Measurements from ENCODE around the gene SHISA9.

SHISA9 gene

DNA sequence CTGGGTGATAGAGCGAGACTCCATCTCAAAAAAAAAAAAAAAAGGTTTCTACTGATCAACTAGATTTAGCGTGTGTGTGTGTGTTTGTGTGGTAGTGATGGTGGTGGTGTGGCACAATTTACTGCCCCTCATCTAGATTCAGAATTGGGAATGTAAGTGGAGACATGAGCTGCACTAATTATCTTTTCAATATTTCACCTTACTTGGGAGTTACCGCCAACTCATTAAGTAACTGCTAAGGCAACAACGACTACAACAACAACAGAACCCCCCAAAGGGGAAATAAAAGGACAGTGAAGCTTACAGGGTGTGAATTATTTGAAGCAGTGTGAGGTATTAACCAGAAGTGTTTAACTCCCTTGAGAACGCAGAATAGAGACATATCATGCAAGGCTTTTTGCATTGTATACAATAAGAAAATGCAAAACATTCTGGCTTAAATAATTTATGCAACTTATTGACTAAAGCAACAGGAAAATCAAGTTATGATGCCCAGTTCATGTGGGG lies 180.5 kb downstream of the SHISA9 start:
- Histone ChIP-seq H3K4me2 (no peak overlapping the region), H3K36me3 (no peaks in the 10 kb centered on the region), H3K27me3 (no peaks in the 10 kb centered on the region), H3K27ac (no peak overlapping the region), H3K4me1 (peaks cover 6% of the 10 kb centered on the region; the same call in 1 of the 2 replicates), H4K20me1 (no peaks in the 10 kb centered on the region), H3K9ac (no peak overlapping the region), H3K4me3 (no peak overlapping the region), H3K9me3 (no peaks in the 10 kb centered on the region)
- TF ChIP-seq Cebpa-rat (IDR thresholded peaks at IDR 0.05), result no peak

DNA sequence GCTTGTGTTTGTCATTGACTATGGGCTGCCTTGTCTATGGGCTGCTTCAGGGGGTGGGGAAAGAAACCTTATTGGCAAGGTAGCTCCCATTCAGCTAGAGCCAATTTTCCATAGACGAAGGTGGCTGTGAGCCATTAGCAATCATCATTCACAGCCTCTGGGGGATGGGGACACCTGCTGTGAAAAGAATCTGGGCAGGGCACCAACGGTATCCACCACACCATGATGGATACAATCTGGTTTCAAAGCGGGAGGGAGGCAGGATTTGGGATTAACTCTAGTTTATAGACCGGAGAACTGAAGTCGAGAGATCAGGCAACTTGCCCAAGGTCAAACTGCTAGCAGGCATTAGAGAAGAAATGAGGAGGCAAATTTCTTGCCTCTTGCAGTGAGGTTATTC lies 182.3 kb downstream of the SHISA9 start:
- no peak overlapping the region for H3K9ac ChIP-seq
- no peaks in the 10 kb centered on the region for H3K27me3 ChIP-seq
- no peaks in the 10 kb centered on the region for H3K36me3 ChIP-seq
- H3K4me2 ChIP-seq, result no peak overlapping the region
- H3K4me3 ChIP-seq, result no peak overlapping the region
- H3K27ac ChIP-seq, result no peak overlapping the region
- H3K4me1 ChIP-seq, result no peaks in the 10 kb centered on the region
- TF ChIP-seq Cebpa-rat (IDR thresholded peaks at IDR 0.05), result no peak
- H3K9me3 ChIP-seq, result no peaks in the 10 kb centered on the region
- no peaks in the 10 kb centered on the region for H4K20me1 ChIP-seq

DNA sequence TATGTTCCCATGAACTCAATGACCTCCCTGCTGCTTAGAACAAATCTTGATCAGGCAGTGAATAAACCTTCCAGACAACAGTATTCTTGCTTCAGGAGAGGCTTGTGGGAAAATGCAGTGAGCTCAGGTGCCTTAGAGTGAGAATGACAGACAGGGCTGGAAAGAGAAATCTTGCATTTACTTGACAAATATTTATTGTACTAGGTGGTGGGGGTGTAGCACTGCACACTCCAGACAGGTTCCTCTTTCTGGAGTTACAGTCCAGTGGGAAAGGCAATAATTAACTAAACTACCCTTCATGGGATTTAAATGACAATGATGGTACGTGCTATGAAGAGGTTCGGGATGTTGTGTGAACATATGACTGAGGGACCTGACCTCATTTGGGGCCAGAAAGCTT lies 182.9 kb downstream of the SHISA9 start:
- Histone ChIP-seq H3K4me3 (no peak overlapping the region), H3K4me1 (no peaks in the 10 kb centered on the region)

DNA sequence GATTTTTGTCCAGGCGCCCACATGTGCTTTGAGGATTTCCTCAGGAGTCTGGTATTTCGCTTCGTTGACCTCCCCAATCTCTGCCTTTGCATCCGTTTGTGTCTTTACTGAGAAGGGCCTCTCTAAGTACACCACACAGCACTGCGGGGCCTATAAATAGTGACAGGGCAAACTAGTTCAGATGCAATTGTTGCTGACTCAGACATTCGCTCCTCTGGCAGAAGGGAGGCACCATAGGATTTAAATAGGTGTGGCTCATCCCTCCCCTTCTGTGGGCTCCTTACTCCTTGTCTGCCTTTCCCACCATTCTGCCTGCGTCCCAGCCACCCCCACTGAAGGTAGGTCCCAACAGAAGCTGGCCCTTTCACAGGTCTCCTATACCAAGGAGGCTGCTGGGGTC lies 192.3 kb downstream of the SHISA9 start:
- Histone ChIP-seq H4K20me1 (no peaks in the 10 kb centered on the region), H3K4me2 (no peak overlapping the region), H3K9ac (no peak overlapping the region), H3K4me3 (no peak overlapping the region), H3K36me3 (no peaks in the 10 kb centered on the region), H3K4me1 (no peaks in the 10 kb centered on the region), H3K27me3 (no peaks in the 10 kb centered on the region), H3K9me3 (peaks cover 26% of the 10 kb centered on the region), H3K27ac (no peak overlapping the region)
- no peak for TF ChIP-seq Cebpa-rat (IDR thresholded peaks at IDR 0.05)

More for the DNA sequence above, 182.9 kb downstream of the SHISA9 start:
- Histone ChIP-seq H3K36me3 (no peaks in the 10 kb centered on the region), H3K9ac (no peak overlapping the region), H4K20me1 (no peaks in the 10 kb centered on the region), H3K27me3 (no peaks in the 10 kb centered on the region), H3K4me2 (no peak overlapping the region), H3K27ac (no peak overlapping the region), H3K9me3 (no peaks in the 10 kb centered on the region)
- no peak for TF ChIP-seq Cebpa-rat (IDR thresholded peaks at IDR 0.05)

DNA sequence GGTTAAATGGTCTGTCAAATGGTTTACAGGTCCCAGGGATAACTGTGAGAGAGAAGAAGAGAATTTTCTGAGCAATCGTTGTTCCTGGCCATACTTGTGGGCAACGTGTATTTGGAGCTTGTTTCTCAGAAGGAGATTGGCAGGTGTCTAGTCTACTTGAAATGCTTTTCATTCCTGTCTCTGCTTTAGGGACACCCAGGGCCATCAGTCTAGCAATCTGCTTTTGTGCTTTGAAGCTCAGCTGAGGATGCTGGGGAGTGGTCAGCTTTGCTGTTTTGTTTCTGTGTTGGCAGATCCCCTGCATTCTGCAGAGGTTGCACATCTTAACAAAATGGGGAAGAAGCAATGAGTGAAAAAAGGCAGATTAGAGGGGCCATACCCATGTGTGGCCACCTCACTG lies 193.7 kb downstream of the SHISA9 start:
- H3K4me1 ChIP-seq, result no peaks in the 10 kb centered on the region
- no peak overlapping the region for H3K4me3 ChIP-seq
- peaks cover 22% of the 10 kb centered on the region for H3K9me3 ChIP-seq
- TF ChIP-seq Cebpa-rat (IDR thresholded peaks at IDR 0.05), result no peak
- H3K9ac ChIP-seq, result no peak overlapping the region
- no peaks in the 10 kb centered on the region for H4K20me1 ChIP-seq
- no peaks in the 10 kb centered on the region for H3K36me3 ChIP-seq
- H3K27me3 ChIP-seq, result no peaks in the 10 kb centered on the region
- H3K4me2 ChIP-seq, result no peak overlapping the region
- H3K27ac ChIP-seq, result no peak overlapping the region

DNA sequence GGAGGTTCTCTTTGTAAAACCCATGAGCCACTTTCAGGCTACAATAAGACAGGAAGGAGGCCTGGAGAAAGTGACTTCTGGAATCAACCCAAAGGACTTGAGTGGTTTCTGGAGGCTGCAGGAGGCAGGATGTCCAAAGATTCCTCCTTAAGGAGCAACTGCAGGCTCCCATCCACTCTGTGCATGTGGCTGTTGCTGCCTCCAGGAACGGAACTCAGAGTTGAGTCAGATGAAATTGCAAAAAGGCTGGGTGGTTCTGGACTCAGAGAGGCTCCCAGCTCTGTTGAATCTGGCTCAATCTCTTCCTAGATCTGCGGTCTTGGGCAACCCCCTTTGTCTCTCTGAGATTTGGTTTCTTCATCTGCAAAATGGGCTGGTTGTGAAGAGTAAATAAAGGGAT lies 197.1 kb downstream of the SHISA9 start:
- H3K4me3 ChIP-seq, result no peak overlapping the region
- H3K4me1 ChIP-seq, result no peaks in the 10 kb centered on the region

DNA sequence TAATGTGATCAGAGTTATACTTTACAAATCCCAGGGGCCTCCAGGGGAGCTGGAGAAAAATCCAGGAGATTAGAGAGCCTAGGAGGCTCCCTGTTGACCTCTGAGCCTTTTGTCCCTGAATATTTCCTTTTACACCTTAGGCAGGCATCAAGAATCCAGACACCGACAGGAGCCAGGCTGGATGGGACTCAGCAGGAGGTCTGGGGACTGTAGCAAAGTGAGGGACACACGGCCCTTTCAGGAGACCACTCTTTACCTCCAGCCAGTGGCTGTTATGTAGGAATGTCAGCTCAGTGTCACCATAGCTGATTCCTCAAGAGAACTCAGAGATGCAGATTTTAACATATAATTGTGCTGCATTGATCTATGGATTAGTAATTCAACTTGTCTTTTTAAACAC lies 198.4 kb downstream of the SHISA9 start:
- Histone ChIP-seq H3K36me3 (no peaks in the 10 kb centered on the region), H3K4me1 (no peaks in the 10 kb centered on the region), H3K9ac (no peak overlapping the region), H4K20me1 (no peaks in the 10 kb centered on the region), H3K9me3 (peaks cover 11% of the 10 kb centered on the region), H3K4me2 (no peak overlapping the region), H3K27me3 (no peaks in the 10 kb centered on the region), H3K4me3 (no peak overlapping the region), H3K27ac (no peak overlapping the region)
- TF ChIP-seq Cebpa-rat (IDR thresholded peaks at IDR 0.05), result no peak

More for the DNA sequence above, 197.1 kb downstream of the SHISA9 start:
- H3K27ac ChIP-seq, result no peak overlapping the region
- no peaks in the 10 kb centered on the region for H3K9me3 ChIP-seq
- H3K9ac ChIP-seq, result no peak overlapping the region
- TF ChIP-seq Cebpa-rat (IDR thresholded peaks at IDR 0.05), result no peak
- no peaks in the 10 kb centered on the region for H3K27me3 ChIP-seq
- H3K36me3 ChIP-seq, result no peaks in the 10 kb centered on the region
- no peak overlapping the region for H3K4me2 ChIP-seq
- no peaks in the 10 kb centered on the region for H4K20me1 ChIP-seq

DNA sequence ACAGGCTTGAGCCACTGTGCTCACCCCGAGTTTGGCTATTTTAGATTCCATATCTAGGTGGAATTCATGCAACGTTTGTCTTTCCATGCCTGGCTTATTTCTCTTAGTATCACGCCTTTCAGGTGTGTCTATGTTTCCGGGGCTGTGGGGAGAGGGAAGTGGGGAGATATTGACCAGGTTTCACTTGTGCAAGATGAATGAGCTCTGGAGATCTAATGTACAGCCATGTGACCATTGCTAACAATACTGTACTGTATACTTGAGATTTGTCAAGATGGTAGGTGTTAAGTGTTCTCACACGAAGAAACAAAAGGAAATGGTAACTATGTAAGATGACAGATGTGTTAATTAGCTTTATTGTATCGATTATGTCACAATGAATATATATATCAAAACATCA lies 199.6 kb downstream of the SHISA9 start:
- H3K4me2 ChIP-seq, result no peak overlapping the region
- no peaks in the 10 kb centered on the region for H4K20me1 ChIP-seq
- H3K36me3 ChIP-seq, result no peaks in the 10 kb centered on the region
- no peak for TF ChIP-seq Cebpa-rat (IDR thresholded peaks at IDR 0.05)
- no peaks in the 10 kb centered on the region for H3K4me1 ChIP-seq
- no peak overlapping the region for H3K9ac ChIP-seq
- peaks cover 11% of the 10 kb centered on the region for H3K9me3 ChIP-seq
- no peaks in the 10 kb centered on the region for H3K27me3 ChIP-seq
- no peak overlapping the region for H3K4me3 ChIP-seq
- H3K27ac ChIP-seq, result no peak overlapping the region

DNA sequence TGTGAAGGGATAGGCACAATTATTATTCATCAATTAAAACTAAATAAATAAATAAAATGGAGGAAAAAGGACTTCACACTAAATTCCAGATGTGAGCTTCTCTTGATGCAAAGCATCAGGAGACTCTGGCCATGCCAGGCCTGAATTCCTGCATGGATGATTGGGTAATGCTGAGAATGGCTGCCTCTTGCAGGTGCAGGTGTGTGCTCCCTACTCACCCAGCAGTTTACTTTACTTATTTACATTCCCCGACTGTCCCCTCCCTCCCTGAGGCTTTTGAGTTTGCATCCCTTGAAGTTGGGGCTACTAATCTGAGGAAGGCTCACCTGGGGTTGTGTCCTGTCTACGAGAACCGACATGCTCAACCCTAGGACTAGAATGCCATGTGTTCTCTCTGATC lies 200.4 kb downstream of the SHISA9 start:
- no peak for TF ChIP-seq Cebpa-rat (IDR thresholded peaks at IDR 0.05)
- H3K9ac ChIP-seq, result no peak overlapping the region
- H3K27me3 ChIP-seq, result no peaks in the 10 kb centered on the region
- H3K9me3 ChIP-seq, result peaks cover 11% of the 10 kb centered on the region
- H3K27ac ChIP-seq, result no peak overlapping the region
- H3K4me2 ChIP-seq, result no peak overlapping the region
- H3K4me1 ChIP-seq, result no peaks in the 10 kb centered on the region
- no peak overlapping the region for H3K4me3 ChIP-seq
- H4K20me1 ChIP-seq, result no peaks in the 10 kb centered on the region
- no peaks in the 10 kb centered on the region for H3K36me3 ChIP-seq

DNA sequence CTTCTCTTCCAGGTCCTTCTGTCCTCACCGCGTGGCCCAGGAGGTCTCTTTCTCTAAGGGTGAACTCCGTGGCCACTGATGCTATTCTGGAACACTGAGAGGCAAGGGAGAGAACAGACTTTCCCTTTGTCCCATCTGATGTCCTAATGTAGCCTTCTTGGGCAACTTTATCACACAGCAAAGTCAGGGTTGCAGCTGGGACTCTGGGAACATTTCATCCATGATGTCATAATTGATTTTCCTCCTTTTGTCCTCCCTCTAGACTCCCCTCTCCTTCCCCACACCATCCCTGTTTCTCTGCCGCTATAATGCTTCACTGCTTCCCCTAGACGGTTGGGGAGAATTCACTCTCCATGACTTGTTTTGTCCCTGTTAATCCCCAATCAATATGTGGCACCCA lies 201.0 kb downstream of the SHISA9 start:
- Histone ChIP-seq H3K9ac (no peak overlapping the region), H3K27me3 (no peaks in the 10 kb centered on the region)
- TF ChIP-seq Cebpa-rat (IDR thresholded peaks at IDR 0.05), result no peak

More for the DNA sequence above, 201.0 kb downstream of the SHISA9 start:
- no peaks in the 10 kb centered on the region for H3K4me1 ChIP-seq
- H4K20me1 ChIP-seq, result no peaks in the 10 kb centered on the region
- no peak overlapping the region for H3K27ac ChIP-seq
- peaks cover 11% of the 10 kb centered on the region for H3K9me3 ChIP-seq
- H3K4me3 ChIP-seq, result no peak overlapping the region
- no peaks in the 10 kb centered on the region for H3K36me3 ChIP-seq
- H3K4me2 ChIP-seq, result no peak overlapping the region
